ENCODE results near the gene PAN3. TPM values are rescaled to one million over a fixed set of nuclear protein-coding genes. Genes with fewer than 3 reads are reported as not detected.

PAN3 gene
- total and polyA plus RNA-seq, 8 donors = 24.1 to 63.2 (median 55.2) TPM

- Histone ChIP-seq H3K4me1 (peaks cover 0 to 5% of the 10 kb centered on the region in 2 donors), H3K9me3 (no peaks in the 10 kb centered on the region), H3K27me3 (no peaks in the 10 kb centered on the region), H3K27ac (no peak overlapping the region), H3K4me3 (no peak overlapping the region), H3K36me3 (peaks cover 0 to 27% of the 10 kb centered on the region in 2 donors)
- no peak for TF ChIP-seq CTCF (IDR thresholded peaks at IDR 0.05)
- no peak for ATAC-seq
- no peak for DNase-seq
- intact Hi-C loops (cut with DNase I) = no loop called here
Observed at GRCh38 chr13:28177877-28178276, 39.5 kb downstream of the PAN3 start.

DNA sequence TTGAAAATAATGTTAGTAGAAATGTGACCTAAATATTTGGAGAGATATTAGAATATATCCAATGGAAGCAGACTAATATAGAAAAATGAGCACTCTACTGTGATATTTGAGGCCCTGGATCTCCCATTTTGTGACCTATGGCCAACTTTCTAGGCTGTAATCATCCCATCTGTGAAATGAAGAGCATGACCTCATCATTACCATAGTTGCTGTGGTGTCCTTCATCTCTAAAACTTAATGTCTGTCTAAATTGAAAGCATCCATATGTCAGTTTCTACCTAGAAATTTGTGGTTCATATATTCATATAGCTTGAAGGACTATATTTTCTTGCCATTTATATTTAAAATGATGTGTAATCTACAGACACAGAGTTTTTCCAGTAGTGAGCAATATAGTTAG is 41.6 kb downstream of the PAN3 start:
- Histone ChIP-seq H3K36me3 (peaks cover 0 to 27% of the 10 kb centered on the region in 2 donors), H3K27ac (no peak overlapping the region), H3K27me3 (no peaks in the 10 kb centered on the region), H3K9me3 (no peaks in the 10 kb centered on the region), H3K4me3 (no peak overlapping the region), H3K4me1 (no peaks in the 10 kb centered on the region)
- intact Hi-C loops (cut with DNase I) = no loop called here
- ATAC-seq = no peak
- DNase-seq = no peak
- no peak for TF ChIP-seq CTCF (IDR thresholded peaks at IDR 0.05)

- Histone ChIP-seq H3K4me3 (no peak overlapping the region), H3K9me3 (no peaks in the 10 kb centered on the region), H3K4me1 (no peaks in the 10 kb centered on the region), H3K27me3 (no peaks in the 10 kb centered on the region), H3K27ac (no peak overlapping the region), H3K36me3 (peaks cover 0 to 20% of the 10 kb centered on the region in 2 donors)
- no peak for TF ChIP-seq CTCF (IDR thresholded peaks at IDR 0.05)
- ATAC-seq (no peak), DNase-seq (no peak)
- intact Hi-C loops (cut with DNase I) = no loop called here
Observed at GRCh38 chr13:28181413-28181812, 43.1 kb downstream of the PAN3 start.

GRCh38 chr13:28185256-28185655 is 46.9 kb downstream of the PAN3 start:
- no peaks in the 10 kb centered on the region for H3K9me3 ChIP-seq
- no peak for TF ChIP-seq CTCF (IDR thresholded peaks at IDR 0.05)
- no peak overlapping the region for H3K4me3 ChIP-seq
- peaks cover 0 to 19% of the 10 kb centered on the region in 2 donors for H3K36me3 ChIP-seq
- DNase-seq (no peak), ATAC-seq (no peak)
- H3K27ac ChIP-seq = no peak overlapping the region
- H3K27me3 ChIP-seq = no peaks in the 10 kb centered on the region
- no peaks in the 10 kb centered on the region for H3K4me1 ChIP-seq
- intact Hi-C loops (cut with DNase I) = no loop called here

DNA sequence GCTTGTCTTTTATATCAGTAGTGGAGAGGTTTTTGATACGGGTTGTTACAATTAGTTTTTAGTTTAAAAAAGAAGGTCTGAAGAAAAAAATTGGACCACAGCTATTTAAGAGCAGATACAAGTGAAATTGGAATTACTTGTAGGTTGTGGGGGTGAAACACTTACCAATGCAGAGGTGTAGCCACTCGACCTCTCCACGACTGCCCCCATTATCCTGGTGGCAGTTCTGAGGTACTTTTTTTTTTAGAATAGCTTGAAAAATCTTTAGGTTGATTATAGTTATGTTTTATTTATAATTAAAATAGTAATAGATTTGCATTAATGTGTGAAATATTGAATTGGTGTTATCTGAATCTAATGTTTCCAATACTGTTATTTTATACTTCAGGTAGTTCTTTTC is 60.7 kb downstream of the PAN3 start:
- TF ChIP-seq CTCF (IDR thresholded peaks at IDR 0.05) = no peak
- Histone ChIP-seq H3K36me3 (peaks cover 0 to 44% of the 10 kb centered on the region in 2 donors), H3K4me3 (no peak overlapping the region), H3K4me1 (no peaks in the 10 kb centered on the region), H3K9me3 (no peaks in the 10 kb centered on the region), H3K27ac (no peak overlapping the region), H3K27me3 (no peaks in the 10 kb centered on the region)
- ATAC-seq (no peak), DNase-seq (no peak)
- intact Hi-C loops (cut with DNase I) = no loop called here
